ENCODE results near the gene PSEN2.

The PSEN2 gene

GRCh38 chr1:226865590-226865989, 4.8 kb upstream of the PSEN2 start:
- no peak for DNase-seq

GRCh38 chr1:226867461-226868054, 2.9 kb upstream of the PSEN2 start:
- DNase-seq: no peak

- no peak for DNase-seq
Observed at GRCh38 chr1:226868726-226869125, 1.7 kb upstream of the PSEN2 start.

- no peak for DNase-seq
Observed at GRCh38 chr1:226870026-226870400, 403 bp upstream of the PSEN2 start.

GRCh38 chr1:226871636-226872327, 1.4 kb downstream of the PSEN2 start:
- peak; percentile 42 for DNase-seq

- DNase-seq: no peak
Observed at GRCh38 chr1:226872437-226872836, 2.0 kb downstream of the PSEN2 start.

GRCh38 chr1:226873771-226874578, 3.6 kb downstream of the PSEN2 start:
- no peak for DNase-seq

- no peak for DNase-seq
Observed at GRCh38 chr1:226874579-226875425, 4.4 kb downstream of the PSEN2 start.

- DNase-seq: no peak
Observed at GRCh38 chr1:226875641-226876295, 5.4 kb downstream of the PSEN2 start.

GRCh38 chr1:226877669-226878068, 7.3 kb downstream of the PSEN2 start:
- DNase-seq: no peak

- no peak for DNase-seq
Observed at GRCh38 chr1:226880372-226881287, 10.2 kb downstream of the PSEN2 start.

GRCh38 chr1:226881515-226882185, 11.2 kb downstream of the PSEN2 start:
- no peak for DNase-seq

GRCh38 chr1:226882187-226882586, 11.8 kb downstream of the PSEN2 start:
- no peak for DNase-seq

- DNase-seq: no peak
Observed at GRCh38 chr1:226882631-226883409, 12.4 kb downstream of the PSEN2 start.

GRCh38 chr1:226883630-226884029, 13.2 kb downstream of the PSEN2 start:
- DNase-seq: no peak

GRCh38 chr1:226884116-226884625, 13.8 kb downstream of the PSEN2 start:
- DNase-seq: no peak

- DNase-seq: no peak
Observed at GRCh38 chr1:226884966-226885820, 14.8 kb downstream of the PSEN2 start.

GRCh38 chr1:226886122-226886901, 15.9 kb downstream of the PSEN2 start:
- DNase-seq: no peak

All from DMS79 (cell line).